Measurements from ENCODE around the gene TMEM236.
A peak's percentile ranks its signal among the peaks of the same experiment; 100 is the strongest.

Gene TMEM236

GRCh38 chr10:17833656-17834055, 81.7 kb downstream of the TMEM236 start:
- no peak for DNase-seq

- peak; percentile 97 for DNase-seq
These were observed 83.7 kb downstream of the TMEM236 start for GRCh38 chr10:17835688-17836087.

DNA sequence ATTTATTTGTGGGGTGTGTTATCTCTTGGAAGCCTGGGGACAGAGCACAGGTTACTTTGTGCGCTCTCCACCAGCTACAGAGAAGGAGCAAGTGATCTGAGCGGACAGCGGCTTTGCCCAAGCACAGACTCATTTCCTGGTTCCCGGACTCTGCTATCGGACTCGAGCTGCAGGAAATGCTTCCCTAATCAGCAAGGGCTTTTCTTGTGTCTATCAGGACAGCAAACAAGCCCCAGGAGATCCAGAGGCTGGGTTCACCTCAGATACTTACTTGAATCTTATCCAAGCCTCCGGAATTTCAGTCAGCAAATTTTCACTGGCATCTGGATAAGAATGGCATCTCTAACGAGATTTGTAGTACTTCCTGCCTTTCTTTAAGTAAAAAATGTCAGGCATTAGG, 84.9 kb downstream of the TMEM236 start:
- peak; percentile 85 for DNase-seq

DNA sequence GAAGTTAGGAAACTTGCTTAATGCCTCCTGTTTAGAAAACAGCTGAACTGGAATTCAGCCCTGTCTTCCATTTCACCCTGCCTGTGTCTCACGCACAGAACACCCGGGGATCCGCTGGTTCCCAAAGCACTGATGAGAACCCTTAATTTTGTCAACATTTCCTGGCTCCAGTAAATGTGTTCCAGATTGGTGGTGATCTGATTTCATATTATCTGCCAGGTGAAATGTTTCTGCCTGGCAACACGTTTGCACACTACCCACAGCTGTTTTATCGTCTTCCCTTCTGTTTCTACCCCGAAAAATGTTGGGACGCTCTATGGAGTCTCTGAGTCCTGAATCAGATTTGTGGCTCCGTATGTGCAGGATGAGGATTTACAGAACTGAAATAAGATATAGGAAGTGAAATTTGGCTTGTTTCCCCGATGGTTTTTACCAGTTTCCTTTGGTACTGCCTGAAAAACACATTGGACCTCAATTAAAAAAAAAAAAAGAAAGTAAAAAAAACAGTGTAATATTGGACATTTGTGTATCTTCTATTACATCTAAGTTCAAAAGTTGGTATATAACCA, 86.2 kb downstream of the TMEM236 start:
- no peak for DNase-seq

DNA sequence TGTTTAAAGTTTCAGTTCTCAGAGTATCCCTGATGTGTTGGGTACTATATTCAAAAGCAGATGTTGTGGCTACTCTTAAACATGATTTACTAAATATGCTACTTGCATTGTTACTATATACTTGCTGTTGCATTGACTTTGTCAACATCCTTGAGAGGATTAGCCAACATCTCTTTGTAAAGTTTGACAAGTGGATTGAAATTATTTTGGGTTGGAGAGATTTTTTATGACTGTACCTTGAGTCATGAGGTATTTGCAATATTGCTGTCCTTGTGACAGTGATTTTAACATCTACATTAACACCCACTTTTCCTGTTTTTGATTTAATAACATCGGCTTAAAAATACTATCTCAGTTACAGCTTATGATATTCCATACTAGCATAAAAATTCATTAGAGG, 89.0 kb downstream of the TMEM236 start:
- DNase-seq, result no peak

DNA sequence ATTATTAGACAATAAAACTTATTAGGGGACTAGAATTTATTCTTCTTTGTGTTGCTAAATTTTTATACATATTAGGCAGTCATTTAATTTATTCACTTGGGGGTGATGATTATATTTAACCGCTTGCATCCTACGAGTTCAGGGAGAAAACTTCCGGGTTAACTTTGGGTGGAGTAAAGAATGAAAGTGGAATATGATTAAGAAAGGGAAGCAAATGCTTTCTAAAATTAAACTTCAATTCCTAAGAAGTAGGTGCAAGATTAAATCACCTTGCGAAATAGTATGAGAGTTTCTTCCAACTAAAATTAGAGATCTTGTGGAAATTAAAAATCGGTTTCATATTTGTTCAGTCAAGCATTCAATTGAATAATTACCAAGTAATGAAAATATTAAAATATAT, 90.6 kb downstream of the TMEM236 start:
- DNase-seq, result no peak

DNA sequence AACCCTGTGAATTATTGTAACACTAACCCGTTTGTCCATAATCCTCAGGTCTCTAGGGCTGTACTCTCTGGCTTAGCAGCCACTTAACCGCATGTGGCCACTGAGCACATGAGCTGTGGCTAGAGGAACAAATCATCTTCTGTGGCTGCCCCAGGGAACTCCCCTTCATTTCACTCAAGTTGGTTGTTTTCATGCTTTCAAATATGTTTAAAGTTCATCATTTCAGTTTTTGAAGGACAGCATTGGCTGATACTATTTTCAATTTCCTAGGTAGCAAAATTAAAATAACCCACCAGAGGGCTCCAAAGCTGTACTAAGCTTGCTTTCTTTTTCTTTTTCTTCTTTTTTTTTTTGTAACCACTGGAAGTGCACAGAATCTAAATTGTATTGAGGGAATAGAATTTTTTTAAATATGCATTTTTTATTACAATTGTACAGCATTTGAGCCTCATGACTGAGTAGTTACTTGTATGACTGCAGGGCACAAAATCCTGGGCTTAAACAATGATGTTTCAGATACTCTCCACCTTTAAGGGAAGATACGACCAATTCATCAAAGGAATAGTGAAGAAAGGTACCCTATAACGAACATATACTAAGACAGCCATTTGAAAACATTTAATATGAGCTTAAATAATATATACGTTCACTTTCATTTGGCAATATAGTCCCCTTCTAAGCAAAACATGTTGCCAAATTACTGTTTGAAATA, 95.7 kb downstream of the TMEM236 start:
- peak; percentile 37 for DNase-seq

DNA sequence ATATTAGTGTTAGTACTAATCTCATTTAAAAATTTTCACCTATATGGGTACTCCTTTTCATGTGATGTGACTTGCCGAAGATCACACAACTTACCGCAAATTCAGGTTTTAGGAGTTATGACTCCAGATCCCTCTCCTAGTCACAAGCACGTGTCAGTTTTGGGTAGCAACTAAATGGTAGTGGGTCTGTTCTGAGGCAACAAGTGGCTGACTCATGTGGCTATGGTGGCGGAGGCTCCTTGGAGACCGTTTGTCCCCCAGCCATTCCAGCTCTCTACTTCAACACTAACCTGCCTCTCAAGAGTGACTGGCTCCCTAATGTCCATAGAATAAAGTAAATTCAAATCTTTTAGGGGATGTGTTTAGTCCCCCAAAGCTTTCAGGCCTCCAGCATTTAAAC, 96.6 kb downstream of the TMEM236 start:
- no peak for DNase-seq

All from EL (cell line).